H9 (cell line): ENCODE results near the gene ALG11. TPM values are rescaled to one million over a fixed set of nuclear protein-coding genes. Genes with fewer than 3 reads are reported as not detected.
A peak's percentile ranks its signal among the peaks of the same experiment; 100 is the strongest.

Experiments used
- DNase-seq: peaks from one replicate; pipeline ENCODE4 v3.0.0-alpha.2; 2017
- H2AFZ ChIP-seq: one replicate; pipeline ENCODE4 v1.6.1; 2013; ENCODE audit warnings: mild to moderate bottlenecking, low read length, control low read depth, moderate library complexity
- H2AK5ac ChIP-seq: 2 replicates; pipeline ENCODE4 v1.6.1; 2013; ENCODE audit warnings: low read length, control low read depth, mixed read lengths; ENCODE audit not compliant: insufficient read length
- H2BK120ac ChIP-seq: one replicate; pipeline ENCODE4 v1.6.1; 2013; ENCODE audit warnings: low read depth, mild to moderate bottlenecking, low read length, control low read depth, inconsistent platforms; ENCODE audit not compliant: poor library complexity, severe bottlenecking
- H2BK12ac ChIP-seq: 2 replicates; pipeline ENCODE4 v1.6.1; 2013; ENCODE audit warnings: low read length, control low read depth, mixed read lengths, low read depth; ENCODE audit not compliant: insufficient read length
- H2BK15ac ChIP-seq: 2 replicates; pipeline ENCODE4 v1.6.1; 2013; ENCODE audit warnings: low read depth, low read length, control low read depth
- H2BK20ac ChIP-seq: one replicate; pipeline ENCODE4 v1.6.1; 2013; ENCODE audit warnings: low read depth, mild to moderate bottlenecking, low read length, control low read depth, inconsistent platforms; ENCODE audit not compliant: poor library complexity, severe bottlenecking
- H2BK5ac ChIP-seq: 2 replicates; pipeline ENCODE4 v1.6.1; 2013; ENCODE audit warnings: low read length, control low read depth, mixed read lengths; ENCODE audit not compliant: insufficient read length
- H3K14ac ChIP-seq: 2 replicates; pipeline ENCODE4 v1.6.1; 2013; ENCODE audit warnings: low read length, control low read depth; ENCODE audit not compliant: insufficient read depth
- H3K18ac ChIP-seq: 2 replicates; pipeline ENCODE4 v1.6.1; 2013; ENCODE audit warnings: low read depth, mild to moderate bottlenecking, mixed read lengths, low read length, control low read depth; ENCODE audit not compliant: insufficient read length
- H3K23ac ChIP-seq: 2 replicates; pipeline ENCODE4 v1.6.1; 2013; ENCODE audit warnings: low read length, control low read depth, mixed read lengths, low read depth; ENCODE audit not compliant: insufficient read length
- H3K23me2 ChIP-seq: 2 replicates; pipeline ENCODE4 v1.6.1; 2013; ENCODE audit warnings: low read depth, mild to moderate bottlenecking, mixed read lengths, low read length, control low read depth; ENCODE audit not compliant: insufficient read length, poor library complexity, severe bottlenecking
- H3K27ac ChIP-seq: 2 replicates; pipeline ENCODE4 v1.5.1; 2013; ENCODE audit warnings: low read length, control low read depth, mixed read lengths, low read depth; ENCODE audit not compliant: insufficient read length
- H3K27me3 ChIP-seq: 2 replicates; pipeline ENCODE4 v1.6.1; 2013; ENCODE audit warnings: low read length, control low read depth, inconsistent platforms; ENCODE audit not compliant: insufficient read depth
- H3K4ac ChIP-seq: 2 replicates; pipeline ENCODE4 v1.6.1; 2013; ENCODE audit warnings: low read depth, mild to moderate bottlenecking, control low read depth, inconsistent platforms, low read length, moderate library complexity
- H3K4me1 ChIP-seq: 2 replicates; pipeline ENCODE4 v1.6.1; 2013; ENCODE audit warnings: low read length, control low read depth, inconsistent platforms; ENCODE audit not compliant: insufficient read depth
- H3K4me2 ChIP-seq: 2 replicates; pipeline ENCODE4 v1.6.1; 2013; ENCODE audit warnings: low read length, control low read depth, mixed read lengths; ENCODE audit not compliant: insufficient read length, insufficient read depth
- H3K56ac ChIP-seq: 2 replicates; pipeline ENCODE4 v1.6.1; 2013; ENCODE audit warnings: low read depth, mild to moderate bottlenecking, mixed read lengths, low read length, control low read depth; ENCODE audit not compliant: insufficient read length
- H3K79me1 ChIP-seq: 2 replicates; pipeline ENCODE4 v1.6.1; 2013; ENCODE audit warnings: low read depth, mild to moderate bottlenecking, moderate library complexity, low read length, control low read depth, inconsistent platforms; ENCODE audit not compliant: insufficient read depth, poor library complexity, severe bottlenecking
- H3K79me2 ChIP-seq: 2 replicates; pipeline ENCODE4 v1.6.1; 2013; ENCODE audit warnings: low read length, control low read depth, inconsistent platforms; ENCODE audit not compliant: insufficient read depth
- H3K9ac ChIP-seq: 2 replicates; pipeline ENCODE4 v1.6.1; 2013; ENCODE audit warnings: low read length, control low read depth, mixed read lengths; ENCODE audit not compliant: insufficient read length; ENCODE audit errors: extremely low read depth
- H3K9me3 ChIP-seq: one replicate; pipeline ENCODE4 v1.6.1; 2013; ENCODE audit warnings: low read depth, low read length, inconsistent platforms; ENCODE audit not compliant: control insufficient read depth
- H3T11ph ChIP-seq: one replicate; pipeline ENCODE4 v1.6.1; 2013; ENCODE audit warnings: mild to moderate bottlenecking, low read length, control low read depth, inconsistent platforms
- H4K20me1 ChIP-seq: one replicate; pipeline ENCODE4 v1.6.1; 2013; ENCODE audit not compliant: control insufficient read depth, insufficient read length, insufficient read depth
- H4K5ac ChIP-seq: 2 replicates; pipeline ENCODE4 v1.6.1; 2013; ENCODE audit warnings: low read depth, mild to moderate bottlenecking, mixed read lengths, low read length, control low read depth; ENCODE audit not compliant: insufficient read length
- H4K8ac ChIP-seq: replicated peaks from 2 replicates; pipeline ENCODE4 v1.6.1; 2013; ENCODE audit warnings: low read length, control low read depth, mixed read lengths, low read depth; ENCODE audit not compliant: insufficient read length
- H4K91ac ChIP-seq: 2 replicates; pipeline ENCODE4 v1.6.1; 2013; ENCODE audit warnings: low read depth, mild to moderate bottlenecking, moderate library complexity, mixed read lengths, low read length, control low read depth; ENCODE audit not compliant: insufficient read length
- H3K27ac Mint-ChIP-seq, 3 experiments: 2 replicates in 2 of 3; 3 replicates in 1 of 3; pipeline ENCODE4 v1.8.0; 2020 to 2021; ENCODE audit warnings: mixed read lengths in 3 of 3, mild to moderate bottlenecking in 1 of 3, moderate library complexity in 1 of 3
- H3K27me3 Mint-ChIP-seq: 2 replicates; pipeline ENCODE4 v1.8.0; 2021; ENCODE audit warnings: low read depth, mild to moderate bottlenecking, moderate library complexity, mixed read lengths
- H3K36me3 Mint-ChIP-seq, 3 experiments: 2 replicates in 2 of 3; 3 replicates in 1 of 3; pipeline ENCODE4 v1.8.0; 2020 to 2021; ENCODE audit warnings: low read depth in 3 of 3, mixed read lengths in 3 of 3; ENCODE audit not compliant: insufficient read depth in 1 of 3
- H3K4me1 Mint-ChIP-seq, 2 experiments: 2 replicates each; pipeline ENCODE4 v1.8.0; 2020; ENCODE audit warnings: mixed read lengths in 2 of 2
- H3K4me3 Mint-ChIP-seq, 2 experiments: 2 replicates in 1 of 2; 3 replicates in 1 of 2; pipeline ENCODE4 v1.8.0; 2020 to 2021; ENCODE audit warnings: mild to moderate bottlenecking in 2 of 2, mixed read lengths in 2 of 2, moderate library complexity in 1 of 2
- H3K9me3 Mint-ChIP-seq, 2 experiments: 2 replicates in 1 of 2; 3 replicates in 1 of 2; pipeline ENCODE4 v1.8.0; 2020; ENCODE audit warnings: mild to moderate bottlenecking in 2 of 2, mixed read lengths in 2 of 2, moderate library complexity in 1 of 2
- CTCF ChIP-seq: fragments of 200-600 bp; sonication (generic); conservative IDR thresholded peaks from 3 replicates; pipeline ENCODE4 v1.8.0; 2021; ENCODE audit warnings: antibody characterized with exemption, mild to moderate bottlenecking
- WGBS: extraction: QIAGEN DNeasy Blood & Tissue Kit; methylation state at CpG from one replicate; pipeline ENCODE4 v1.1.7; 2013; ENCODE audit warnings: missing lambda C conversion rate, low lambda C conversion rate, mixed read lengths; ENCODE audit not compliant: insufficient read length; ENCODE audit errors: extremely low coverage; 5-methylcytosine and 5-hydroxymethylcytosine counted together
- total RNA-seq: library from RNA; stranded (reverse); gene quantifications from 2 replicates; pipeline ENCODE4 v1.2.1, GENCODE V29; 2021

The ALG11 gene
- total RNA-seq, 1 experiment from 2014 or later, result 46.6 TPM

DNA sequence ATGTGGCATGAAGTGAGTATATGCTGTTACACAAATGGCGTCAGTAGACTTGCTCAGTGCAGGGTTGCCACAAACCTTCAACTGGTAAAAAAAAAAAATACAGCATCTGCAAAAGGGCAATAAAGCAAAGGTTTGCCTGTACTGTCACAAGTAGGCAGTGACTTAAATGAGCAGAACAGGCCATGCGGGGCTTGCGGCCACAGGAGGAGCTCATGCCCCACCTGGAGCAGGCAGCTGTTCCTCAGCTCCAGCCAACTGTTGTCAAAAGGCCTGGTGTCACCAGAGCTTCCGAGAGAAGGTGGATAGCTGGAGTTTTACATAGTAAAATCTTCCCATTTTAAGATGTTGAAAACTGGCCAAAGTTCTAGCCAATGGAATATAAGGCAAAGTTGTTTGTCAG lies 8.7 kb upstream of the ALG11 start:
- Histone ChIP-seq H2AFZ (no peak overlapping the region), H3K4me2 (no peak overlapping the region), H3K79me2 (no peaks in the 10 kb centered on the region), H3K79me1 (no peaks in the 10 kb centered on the region), H2BK120ac (no peak overlapping the region), H3K27me3 (no peaks in the 10 kb centered on the region), H3K56ac (no peak overlapping the region), H4K5ac (no peak overlapping the region), H3K18ac (no peak overlapping the region), H3K9ac (no peak overlapping the region), H2BK12ac (no peak overlapping the region), H2BK15ac (no peak overlapping the region), H3T11ph (no peak overlapping the region), H3K23ac (no peak overlapping the region), H3K23me2 (no peaks in the 10 kb centered on the region), H3K4me1 (peaks cover 5% of the 10 kb centered on the region; the same call in 1 of the 2 replicates), H4K20me1 (no peaks in the 10 kb centered on the region), H2BK5ac (no peak overlapping the region), H2BK20ac (no peak overlapping the region), H4K8ac (no peak overlapping the region), H3K27ac (no peak overlapping the region), H2AK5ac (no peak overlapping the region), H4K91ac (no peak overlapping the region), H3K4ac (no peak overlapping the region), H3K9me3 (no peaks in the 10 kb centered on the region), H3K14ac (no peak overlapping the region)
- Mint-ChIP-seq H3K9me3 (peaks cover 2 to 3% of the 10 kb centered on the region in 2 experiments; a peak in 2 of 5 replicates), H3K27me3 (peaks cover 3% of the 10 kb centered on the region), H3K36me3 (peaks cover 8% of the 10 kb centered on the region in 3 experiments; a peak in 5 of 7 replicates), H3K4me3 (no peak overlapping the region), H3K27ac (no peak overlapping the region), H3K4me1 (peaks cover 27 to 37% of the 10 kb centered on the region in 2 experiments)
- peak; percentile 56 for DNase-seq
- peak; percentile 25; the same call in 2 of the 3 replicates for TF ChIP-seq CTCF
- WGBS, result no CpG with 5 or more reads among the region's 4 CpGs
